Activated naive CD4-positive, alpha-beta T cell treated with anti-CD3 and anti-CD28 coated beads, Interleukin-2, amount 10 ng/mL, durations not matched to agents 7 days and 5 days (primary cell): Measurements from ENCODE around the gene SMIM43.

Experiments used
- CTCF ChIA-PET: fragments of 350-600 bp; sonication (Branson Sonifier 250); formaldehyde crosslinking; loops from one replicate; lab custom pipeline; 2021; ENCODE audit warnings: antibody characterized with exemption; lab: Charles Lee
- DNase-seq: peaks from one replicate; pipeline ENCODE4 v3.0.0-alpha.2; 2020
- H3K27ac Mint-ChIP-seq: one replicate; pipeline ENCODE4 v1.8.0; 2021; ENCODE audit warnings: mild to moderate bottlenecking, moderate library complexity, mixed read lengths
- H3K27me3 Mint-ChIP-seq: one replicate; pipeline ENCODE4 v1.8.0; 2021; ENCODE audit warnings: mild to moderate bottlenecking, mixed read lengths
- H3K36me3 Mint-ChIP-seq: one replicate; pipeline ENCODE4 v1.8.0; 2021; ENCODE audit warnings: mixed read lengths
- H3K4me1 Mint-ChIP-seq: one replicate; pipeline ENCODE4 v1.8.0; 2021; ENCODE audit warnings: mixed read lengths
- H3K4me3 Mint-ChIP-seq: one replicate; pipeline ENCODE4 v1.8.0; 2021; ENCODE audit warnings: mild to moderate bottlenecking, moderate library complexity, mixed read lengths
- H3K9me3 Mint-ChIP-seq: one replicate; pipeline ENCODE4 v1.8.0; 2021; ENCODE audit warnings: mixed read lengths

SMIM43 gene

GRCh38 chr4:121790976-121791375 lies 26.0 kb upstream of the SMIM43 start:
- no peaks in the 10 kb centered on the region for H3K36me3 Mint-ChIP-seq
- no peak overlapping the region for H3K4me3 Mint-ChIP-seq
- H3K27me3 Mint-ChIP-seq, result peaks cover 10% of the 10 kb centered on the region
- H3K4me1 Mint-ChIP-seq, result peaks cover 13% of the 10 kb centered on the region
- no peak for DNase-seq
- H3K27ac Mint-ChIP-seq, result no peak overlapping the region
- no peaks in the 10 kb centered on the region for H3K9me3 Mint-ChIP-seq
- CTCF ChIA-PET, result no interaction called here

- Mint-ChIP-seq H3K4me3 (no peak overlapping the region), H3K27me3 (peaks cover 16% of the 10 kb centered on the region), H3K4me1 (peaks cover 6% of the 10 kb centered on the region), H3K36me3 (no peaks in the 10 kb centered on the region), H3K27ac (no peak overlapping the region), H3K9me3 (no peaks in the 10 kb centered on the region)
- DNase-seq, result no peak
- CTCF ChIA-PET, result interaction anchor here (0.7 kb wide), 1 partner anchor 419 kb away, joined by 3 read pairs; no protein-coding TSS in a partner anchor
Observed at GRCh38 chr4:121789960-121790829, 25.2 kb upstream of the SMIM43 start.

GRCh38 chr4:121789455-121789854 lies 24.5 kb upstream of the SMIM43 start:
- Mint-ChIP-seq H3K4me3 (no peak overlapping the region), H3K9me3 (no peaks in the 10 kb centered on the region), H3K4me1 (peaks cover 3% of the 10 kb centered on the region), H3K36me3 (no peaks in the 10 kb centered on the region), H3K27me3 (peaks cover 22% of the 10 kb centered on the region), H3K27ac (no peak overlapping the region)
- DNase-seq, result no peak
- CTCF ChIA-PET, result interaction anchor here (0.7 kb wide), 1 partner anchor 419 kb away, joined by 3 read pairs; no protein-coding TSS in a partner anchor

GRCh38 chr4:121788896-121789295 lies 23.9 kb upstream of the SMIM43 start:
- CTCF ChIA-PET, result no interaction called here
- no peak for DNase-seq
- Mint-ChIP-seq H3K36me3 (no peaks in the 10 kb centered on the region), H3K9me3 (no peaks in the 10 kb centered on the region), H3K27me3 (peaks cover 25% of the 10 kb centered on the region), H3K4me3 (no peak overlapping the region), H3K4me1 (peaks cover 2% of the 10 kb centered on the region), H3K27ac (no peak overlapping the region)

GRCh38 chr4:121786221-121786620 lies 21.3 kb upstream of the SMIM43 start:
- H3K9me3 Mint-ChIP-seq, result no peaks in the 10 kb centered on the region
- no peaks in the 10 kb centered on the region for H3K36me3 Mint-ChIP-seq
- CTCF ChIA-PET, result interaction anchor here (1.4 kb wide), 1 partner anchor 49 kb away, joined by 3 read pairs; no protein-coding TSS in a partner anchor
- no peak overlapping the region for H3K4me3 Mint-ChIP-seq
- H3K27me3 Mint-ChIP-seq, result peaks cover 40% of the 10 kb centered on the region
- no peak overlapping the region for H3K27ac Mint-ChIP-seq
- peaks cover 2% of the 10 kb centered on the region for H3K4me1 Mint-ChIP-seq
- no peak for DNase-seq

GRCh38 chr4:121785479-121785878 lies 20.5 kb upstream of the SMIM43 start:
- Mint-ChIP-seq H3K9me3 (no peaks in the 10 kb centered on the region), H3K4me3 (no peak overlapping the region), H3K36me3 (no peaks in the 10 kb centered on the region), H3K27me3 (peaks cover 42% of the 10 kb centered on the region), H3K27ac (no peak overlapping the region), H3K4me1 (peaks cover 2% of the 10 kb centered on the region)
- DNase-seq, result no peak
- CTCF ChIA-PET, result interaction anchor here (1.4 kb wide), 1 partner anchor 49 kb away, joined by 3 read pairs; no protein-coding TSS in a partner anchor

- no peak for DNase-seq
- Mint-ChIP-seq H3K9me3 (no peaks in the 10 kb centered on the region), H3K4me1 (peaks cover 2% of the 10 kb centered on the region), H3K4me3 (no peak overlapping the region), H3K27me3 (peaks cover 44% of the 10 kb centered on the region), H3K27ac (no peak overlapping the region), H3K36me3 (no peaks in the 10 kb centered on the region)
- CTCF ChIA-PET, result no interaction called here
Observed at GRCh38 chr4:121784975-121785374, 20.0 kb upstream of the SMIM43 start.

- Mint-ChIP-seq H3K36me3 (no peaks in the 10 kb centered on the region), H3K4me3 (no peak overlapping the region), H3K27ac (no peak overlapping the region), H3K9me3 (no peaks in the 10 kb centered on the region), H3K27me3 (peaks cover 45% of the 10 kb centered on the region), H3K4me1 (peaks cover 2% of the 10 kb centered on the region)
- CTCF ChIA-PET, result no interaction called here
- DNase-seq, result no peak
Observed at GRCh38 chr4:121784401-121784800, 19.4 kb upstream of the SMIM43 start.

GRCh38 chr4:121783210-121783609 lies 18.2 kb upstream of the SMIM43 start:
- H3K36me3 Mint-ChIP-seq, result no peaks in the 10 kb centered on the region
- CTCF ChIA-PET, result no interaction called here
- H3K27ac Mint-ChIP-seq, result no peak overlapping the region
- H3K4me1 Mint-ChIP-seq, result no peaks in the 10 kb centered on the region
- H3K9me3 Mint-ChIP-seq, result no peaks in the 10 kb centered on the region
- H3K27me3 Mint-ChIP-seq, result peaks cover 43% of the 10 kb centered on the region
- no peak for DNase-seq
- H3K4me3 Mint-ChIP-seq, result no peak overlapping the region

- Mint-ChIP-seq H3K4me1 (no peaks in the 10 kb centered on the region), H3K27me3 (peaks cover 42% of the 10 kb centered on the region), H3K4me3 (no peak overlapping the region), H3K9me3 (no peaks in the 10 kb centered on the region), H3K36me3 (no peaks in the 10 kb centered on the region), H3K27ac (no peak overlapping the region)
- CTCF ChIA-PET, result no interaction called here
- DNase-seq, result no peak
Observed at GRCh38 chr4:121778991-121779628, 14.1 kb upstream of the SMIM43 start.

- Mint-ChIP-seq H3K4me1 (no peaks in the 10 kb centered on the region), H3K4me3 (no peak overlapping the region), H3K27me3 (peaks cover 42% of the 10 kb centered on the region), H3K36me3 (no peaks in the 10 kb centered on the region), H3K27ac (no peak overlapping the region), H3K9me3 (no peaks in the 10 kb centered on the region)
- DNase-seq, result no peak
- CTCF ChIA-PET, result no interaction called here
Observed at GRCh38 chr4:121777625-121778024, 12.7 kb upstream of the SMIM43 start.

- Mint-ChIP-seq H3K4me3 (no peak overlapping the region), H3K27ac (no peak overlapping the region), H3K27me3 (peaks cover 43% of the 10 kb centered on the region), H3K36me3 (no peaks in the 10 kb centered on the region), H3K9me3 (no peaks in the 10 kb centered on the region), H3K4me1 (no peaks in the 10 kb centered on the region)
- no peak for DNase-seq
- CTCF ChIA-PET, result no interaction called here
Observed at GRCh38 chr4:121776610-121777401, 11.8 kb upstream of the SMIM43 start.

GRCh38 chr4:121773883-121774282 lies 8.9 kb upstream of the SMIM43 start:
- no peak overlapping the region for H3K4me3 Mint-ChIP-seq
- CTCF ChIA-PET, result no interaction called here
- peaks cover 52% of the 10 kb centered on the region for H3K27me3 Mint-ChIP-seq
- H3K4me1 Mint-ChIP-seq, result no peaks in the 10 kb centered on the region
- H3K27ac Mint-ChIP-seq, result no peak overlapping the region
- no peaks in the 10 kb centered on the region for H3K36me3 Mint-ChIP-seq
- no peaks in the 10 kb centered on the region for H3K9me3 Mint-ChIP-seq
- no peak for DNase-seq

- CTCF ChIA-PET, result interaction anchor here (0.6 kb wide), 1 partner anchor 115 kb away, joined by 3 read pairs; no protein-coding TSS in a partner anchor
- no peak for DNase-seq
- no peaks in the 10 kb centered on the region for H3K9me3 Mint-ChIP-seq
- H3K27ac Mint-ChIP-seq, result no peak overlapping the region
- H3K4me1 Mint-ChIP-seq, result no peaks in the 10 kb centered on the region
- no peaks in the 10 kb centered on the region for H3K36me3 Mint-ChIP-seq
- peaks cover 53% of the 10 kb centered on the region for H3K27me3 Mint-ChIP-seq
- H3K4me3 Mint-ChIP-seq, result no peak overlapping the region
Observed at GRCh38 chr4:121771869-121772268, 6.9 kb upstream of the SMIM43 start.
